Activated CD8-positive, alpha-beta T cell treated with anti-CD3 and anti-CD28 coated beads for 36 hours (primary cell): ENCODE data around the gene SDK2. TPM values are rescaled to one million over a fixed set of nuclear protein-coding genes. Genes with fewer than 3 reads are reported as not detected.

ENCODE experiments used
- ATAC-seq: fragments of 200-7000 bp; cut with Tn5 transposase; one replicate; pipeline ENCODE4 v1.10.0; 2021; ENCODE audit warnings: mild to moderate bottlenecking, moderate library complexity
- CTCF ChIA-PET: fragments of 350-600 bp; sonication (Branson Sonifier 250); formaldehyde crosslinking; loops from one replicate; lab custom pipeline; 2021; ENCODE audit warnings: antibody characterized with exemption; lab: Charles Lee
- POLR2A ChIA-PET: fragments of 350-600 bp; sonication (Branson Sonifier 250); formaldehyde crosslinking; loops from one replicate; lab custom pipeline; 2021; ENCODE audit warnings: antibody characterized with exemption; lab: Charles Lee
- DNase-seq: peaks from one replicate; pipeline ENCODE4 v3.0.0-alpha.2; 2020
- H3K27ac Mint-ChIP-seq: one replicate; pipeline ENCODE4 v1.8.0; 2021; ENCODE audit warnings: mild to moderate bottlenecking, mixed read lengths
- H3K27me3 Mint-ChIP-seq: one replicate; pipeline ENCODE4 v1.8.0; 2021; ENCODE audit warnings: mixed read lengths
- H3K36me3 Mint-ChIP-seq: one replicate; pipeline ENCODE4 v1.8.0; 2021; ENCODE audit warnings: low read depth, mixed read lengths
- H3K4me1 Mint-ChIP-seq: one replicate; pipeline ENCODE4 v1.8.0; 2021; ENCODE audit warnings: low read depth, mixed read lengths
- H3K4me3 Mint-ChIP-seq: one replicate; pipeline ENCODE4 v1.8.0; 2021; ENCODE audit warnings: mild to moderate bottlenecking, moderate library complexity, mixed read lengths
- H3K9me3 Mint-ChIP-seq: one replicate; pipeline ENCODE4 v1.8.0; 2021; ENCODE audit warnings: mixed read lengths
- intact Hi-C: fragments of 100-400 bp; cut with micrococcal nuclease; formaldehyde crosslinking; loops from one replicate; pipeline ENCODE4 v1.10.0; 2022
- total RNA-seq, 2 experiments: library from RNA; stranded (reverse); gene quantifications; one replicate each; pipeline ENCODE4 v1.2.3, GENCODE V29; 2021
- TF ChIP-seq, protein P1 (sequence below): fragments of 200-600 bp; IDR thresholded peaks from one replicate; pipeline ENCODE4 v1.8.0; 2022; ENCODE audit warnings: antibody characterized with exemption, mild to moderate bottlenecking

The SDK2 gene
- total RNA-seq, 2 experiments from 2014 or later, result 3.2 to 3.3 TPM

DNA sequence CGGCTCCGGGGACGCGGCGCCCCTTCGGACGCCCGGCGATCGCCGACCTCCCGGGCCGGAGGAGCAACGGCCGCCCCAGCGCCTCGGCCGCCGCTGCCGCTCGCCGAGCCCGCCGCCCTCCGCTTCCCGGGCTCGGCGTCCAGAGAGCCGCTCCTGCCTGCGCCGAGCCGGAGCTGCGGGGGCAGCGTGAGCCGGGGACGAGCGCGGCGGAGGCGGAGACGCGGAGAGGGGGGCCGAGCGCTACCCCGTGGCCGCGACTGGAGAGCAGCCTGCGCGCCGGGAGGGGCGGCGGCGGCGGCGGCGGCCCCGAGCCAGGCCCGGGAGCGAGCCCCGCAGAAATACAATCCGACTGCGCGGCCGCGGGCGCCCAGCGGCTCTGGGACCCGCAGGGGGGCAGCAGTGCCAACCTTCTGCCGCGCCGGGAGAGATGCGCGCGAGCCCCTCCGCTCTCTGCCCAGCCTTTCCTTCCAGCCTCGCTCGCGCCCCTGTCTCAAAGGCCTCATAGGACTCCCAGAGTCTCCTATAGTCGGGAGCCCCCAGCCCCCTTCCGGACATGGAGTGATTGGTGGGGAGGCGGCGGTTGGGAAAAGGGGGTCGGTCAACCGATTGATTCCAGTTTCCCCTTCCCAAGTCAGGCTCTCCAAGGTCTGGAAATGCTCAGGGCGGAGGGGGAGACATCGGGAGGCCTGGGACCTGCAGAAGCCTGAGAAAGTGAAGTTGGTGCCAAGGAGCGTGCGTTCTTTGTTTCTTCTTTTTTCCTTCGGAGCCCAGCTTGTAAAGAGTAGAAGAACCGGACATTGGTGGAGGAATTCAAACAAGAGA, 1.0 kb upstream of the SDK2 start:
- Mint-ChIP-seq H3K27me3 (peaks cover 2% of the 10 kb centered on the region), H3K4me3 (peak overlapping the region; percentile 44), H3K27ac (no peak overlapping the region), H3K36me3 (no peaks in the 10 kb centered on the region), H3K4me1 (peaks cover 14% of the 10 kb centered on the region), H3K9me3 (no peaks in the 10 kb centered on the region)
- TF ChIP-seq, protein P1, sequence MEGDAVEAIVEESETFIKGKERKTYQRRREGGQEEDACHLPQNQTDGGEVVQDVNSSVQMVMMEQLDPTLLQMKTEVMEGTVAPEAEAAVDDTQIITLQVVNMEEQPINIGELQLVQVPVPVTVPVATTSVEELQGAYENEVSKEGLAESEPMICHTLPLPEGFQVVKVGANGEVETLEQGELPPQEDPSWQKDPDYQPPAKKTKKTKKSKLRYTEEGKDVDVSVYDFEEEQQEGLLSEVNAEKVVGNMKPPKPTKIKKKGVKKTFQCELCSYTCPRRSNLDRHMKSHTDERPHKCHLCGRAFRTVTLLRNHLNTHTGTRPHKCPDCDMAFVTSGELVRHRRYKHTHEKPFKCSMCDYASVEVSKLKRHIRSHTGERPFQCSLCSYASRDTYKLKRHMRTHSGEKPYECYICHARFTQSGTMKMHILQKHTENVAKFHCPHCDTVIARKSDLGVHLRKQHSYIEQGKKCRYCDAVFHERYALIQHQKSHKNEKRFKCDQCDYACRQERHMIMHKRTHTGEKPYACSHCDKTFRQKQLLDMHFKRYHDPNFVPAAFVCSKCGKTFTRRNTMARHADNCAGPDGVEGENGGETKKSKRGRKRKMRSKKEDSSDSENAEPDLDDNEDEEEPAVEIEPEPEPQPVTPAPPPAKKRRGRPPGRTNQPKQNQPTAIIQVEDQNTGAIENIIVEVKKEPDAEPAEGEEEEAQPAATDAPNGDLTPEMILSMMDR, result no peak
- peak; percentile 69 for ATAC-seq
- DNase-seq, result peak; percentile 60
- ChIA-PET POLR2A (no interaction called here), CTCF (interaction anchor here (0.5 to 3.4 kb wide), 9 partner anchors 19 to 659 kb away, joined by 3 to 34 read pairs (median 4); no protein-coding TSS in a partner anchor)
- intact Hi-C loops, result loop anchor here (10.0 kb wide), 1 partner anchor 310 kb away; no protein-coding TSS in a partner anchor

DNA sequence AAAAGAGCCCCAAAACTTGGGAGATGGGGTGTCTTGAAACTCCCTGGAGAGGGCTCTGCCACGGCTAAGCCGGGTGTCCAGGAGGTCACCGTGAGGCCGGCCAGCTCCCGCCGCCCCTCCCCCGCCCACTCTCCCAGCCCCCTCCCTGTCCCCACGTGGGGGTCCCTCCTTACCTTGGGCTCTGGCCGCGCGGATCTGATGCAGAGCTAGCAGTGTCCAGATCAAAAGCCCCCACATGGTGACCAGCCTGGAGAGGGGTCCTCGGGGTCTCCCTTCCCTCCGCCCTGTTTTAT, 447 bp downstream of the SDK2 start:
- Mint-ChIP-seq H3K4me1 (peaks cover 14% of the 10 kb centered on the region), H3K27ac (no peak overlapping the region), H3K4me3 (peak overlapping the region; percentile 78), H3K9me3 (no peaks in the 10 kb centered on the region), H3K27me3 (peaks cover 2% of the 10 kb centered on the region), H3K36me3 (no peaks in the 10 kb centered on the region)
- DNase-seq (no peak), ATAC-seq (no peak)
- TF ChIP-seq, protein P1, result no peak
- intact Hi-C loops, result loop anchor here (10.0 kb wide), 1 partner anchor 311 kb away; no protein-coding TSS in a partner anchor
- ChIA-PET CTCF (no interaction called here), POLR2A (interaction anchor here (0.9 kb wide), 1 partner anchor 77 kb away, joined by 5 read pairs; no protein-coding TSS in a partner anchor)

DNA sequence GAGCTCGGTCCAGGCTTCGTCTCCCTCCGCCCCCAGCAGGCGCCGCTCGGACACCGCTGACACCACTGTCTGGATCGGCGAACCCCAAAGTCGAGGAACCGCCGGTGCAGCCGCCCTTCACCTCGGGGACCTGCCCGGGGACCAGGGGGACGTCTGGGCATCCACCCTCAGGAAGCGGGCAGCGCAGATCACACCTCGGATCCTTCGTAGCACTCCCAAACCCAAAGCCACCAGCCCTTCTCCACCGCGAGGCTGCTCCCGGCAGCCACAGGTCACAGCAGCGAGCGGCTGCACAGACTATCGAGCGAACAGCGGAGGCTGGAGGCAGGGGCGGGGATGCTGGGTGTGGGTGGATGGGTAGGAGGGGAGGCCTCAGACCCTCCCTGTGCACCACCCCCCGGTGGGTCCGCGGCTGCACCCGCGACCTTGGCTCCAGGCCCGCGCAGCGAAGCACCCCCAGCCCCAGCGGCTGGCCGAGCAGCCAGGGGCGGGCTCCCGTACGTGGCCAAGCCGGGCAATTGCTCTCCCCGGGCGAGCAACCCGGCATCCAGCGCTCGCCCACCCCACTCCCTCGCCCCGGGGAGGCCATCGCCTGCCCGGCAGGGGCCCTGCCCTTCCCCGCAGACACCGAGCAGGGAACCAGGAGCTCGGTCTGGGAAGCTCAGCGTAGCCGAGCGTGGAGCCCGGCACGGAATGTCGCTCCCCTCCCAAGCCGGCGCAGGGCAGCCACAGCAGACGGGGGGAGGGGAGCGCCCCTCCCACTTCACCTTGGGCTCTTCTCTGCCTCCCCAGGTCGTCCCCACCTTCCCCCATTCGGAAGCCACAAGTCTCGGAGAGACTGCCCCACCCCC, 1.0 kb downstream of the SDK2 start:
- TF ChIP-seq, protein P1, result no peak
- DNase-seq, result peak; percentile 46
- ChIA-PET POLR2A (interaction anchor here (0.6 kb wide), 1 partner anchor 61 kb away, joined by 5 read pairs; no protein-coding TSS in a partner anchor), CTCF (interaction anchor here (0.7 to 1.5 kb wide), 2 partner anchors 10 to 182 kb away, joined by 3 to 7 read pairs; no protein-coding TSS in a partner anchor)
- intact Hi-C loops, result loop anchor here (10.0 kb wide), 1 partner anchor 312 kb away; no protein-coding TSS in a partner anchor
- Mint-ChIP-seq H3K27me3 (peaks cover 2% of the 10 kb centered on the region), H3K4me1 (peaks cover 14% of the 10 kb centered on the region), H3K27ac (no peak overlapping the region), H3K36me3 (no peaks in the 10 kb centered on the region), H3K9me3 (no peaks in the 10 kb centered on the region), H3K4me3 (peak overlapping the region; percentile 78)
- peak; percentile 40 for ATAC-seq

DNA sequence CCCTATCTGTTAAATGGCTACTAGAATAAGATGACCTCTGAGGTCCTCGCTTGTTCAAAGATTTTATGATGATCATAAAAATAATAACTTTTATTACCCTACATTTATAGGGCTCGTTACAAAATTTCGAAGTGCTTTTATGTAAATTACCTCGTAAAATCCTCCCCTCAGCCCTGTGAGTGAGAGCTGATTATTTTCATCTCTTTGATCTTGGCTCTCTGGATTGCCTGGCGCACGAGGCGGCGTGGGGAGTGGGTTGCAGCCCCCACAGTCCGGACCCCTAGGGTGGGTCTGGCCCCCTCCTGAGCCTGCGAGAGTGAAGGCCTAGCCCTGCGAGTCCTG, 1.6 kb downstream of the SDK2 start:
- DNase-seq (no peak), ATAC-seq (no peak)
- Mint-ChIP-seq H3K36me3 (no peaks in the 10 kb centered on the region), H3K4me3 (peak overlapping the region; percentile 78), H3K9me3 (no peaks in the 10 kb centered on the region), H3K27ac (no peak overlapping the region), H3K4me1 (peaks cover 15% of the 10 kb centered on the region), H3K27me3 (peaks cover 2% of the 10 kb centered on the region)
- intact Hi-C loops, result loop anchor here (10.0 kb wide), 1 partner anchor 312 kb away; no protein-coding TSS in a partner anchor
- CTCF ChIA-PET, result interaction anchor here (0.7 to 1.5 kb wide), 2 partner anchors 9 to 182 kb away, joined by 3 to 7 read pairs; no protein-coding TSS in a partner anchor
- TF ChIP-seq, protein P1, result no peak
- POLR2A ChIA-PET, result interaction anchor here (0.6 kb wide), 1 partner anchor 60 kb away, joined by 5 read pairs; no protein-coding TSS in a partner anchor
